Activated CD4-positive, CD25-positive, alpha-beta regulatory T cell treated with anti-CD3 and anti-CD28 coated beads, Interleukin-2, amount 50 U/mL, for 24 hours (primary cell): Measurements from ENCODE around the gene ST6GALNAC6.
"Not testable (repeated sequence)": the region's sequence is repeated elsewhere in the genome, so short reads cannot be mapped to it uniquely, and the experiment has no call there.

Experiments
- ATAC-seq, 2 donors: fragments of 150-1000 bp; cut with Tn5 transposase; one replicate each; pipeline ENCODE4 v1.10.0; 2021; ENCODE audit warnings: mild to moderate bottlenecking in 1 of 2, moderate library complexity in 1 of 2

Gene ST6GALNAC6

GRCh38 chr9:127853312-127854183, 45.9 kb downstream of the ST6GALNAC6 start:
- peak in 1 of 2 donors; percentile 37 for ATAC-seq

- ATAC-seq, result no peak
Observed at GRCh38 chr9:127852829-127853228, 46.6 kb downstream of the ST6GALNAC6 start.

- ATAC-seq, result no peak
Observed at GRCh38 chr9:127850286-127850830, 49.0 kb downstream of the ST6GALNAC6 start.

GRCh38 chr9:127848756-127849504, 50.5 kb downstream of the ST6GALNAC6 start:
- no peak for ATAC-seq

GRCh38 chr9:127847833-127848755, 51.3 kb downstream of the ST6GALNAC6 start:
- no peak for ATAC-seq

GRCh38 chr9:127847178-127847510, 52.3 kb downstream of the ST6GALNAC6 start:
- no peak for ATAC-seq

DNA sequence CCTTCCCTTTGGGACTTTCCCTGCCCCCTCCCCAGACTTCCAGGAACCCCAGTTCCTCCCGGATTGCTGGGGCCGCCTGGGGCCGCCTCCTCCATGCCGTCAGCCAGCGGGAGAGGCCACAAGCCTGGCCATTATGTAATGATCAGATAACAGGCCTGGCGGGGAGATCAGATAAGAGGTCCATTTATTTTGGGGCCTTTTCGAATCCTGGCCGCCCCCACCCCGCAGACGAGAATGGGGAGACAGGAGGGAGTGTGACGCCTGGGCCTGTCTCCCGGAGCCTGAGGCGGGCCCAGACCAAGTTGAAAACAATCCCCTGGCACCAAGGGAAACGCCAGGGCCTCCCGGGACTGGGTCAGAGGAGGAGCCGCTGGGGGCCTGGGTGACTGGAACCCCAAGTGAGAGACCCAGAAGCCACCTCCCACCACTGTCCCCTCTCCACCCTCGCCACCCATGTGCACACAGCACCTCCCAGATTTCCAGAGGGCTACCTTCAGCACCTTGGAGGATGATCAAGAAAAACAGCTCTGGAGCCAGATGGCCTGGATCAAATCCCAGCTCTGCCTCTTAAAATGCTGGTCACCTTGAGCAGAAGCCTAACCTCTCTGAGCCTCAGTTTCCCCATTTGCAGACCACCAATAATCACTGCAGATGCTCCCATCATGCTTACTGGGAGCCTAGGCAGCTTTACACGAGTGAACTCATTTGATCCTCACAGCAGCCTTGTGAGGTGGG, 52.8 kb downstream of the ST6GALNAC6 start:
- ATAC-seq, result no peak

DNA sequence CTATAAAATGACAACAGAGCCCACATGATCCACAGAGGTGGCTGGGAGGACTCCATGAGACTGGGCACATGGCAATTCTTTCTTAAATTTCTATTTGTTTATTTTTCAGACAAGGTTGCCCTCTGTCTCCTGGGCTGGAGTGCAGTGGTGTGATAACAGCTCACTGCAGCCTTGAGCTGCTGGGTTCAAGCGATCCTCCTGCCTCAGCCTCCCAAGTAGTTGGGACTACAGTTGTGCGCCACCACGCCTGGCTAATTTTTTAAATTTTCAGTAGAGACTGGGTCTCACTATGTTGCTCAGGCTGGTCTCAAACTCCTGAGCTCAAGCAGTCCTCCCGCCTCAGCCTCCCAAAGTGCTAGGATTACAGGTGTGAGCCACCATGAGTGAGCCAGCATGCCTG, 53.8 kb downstream of the ST6GALNAC6 start:
- ATAC-seq, result not testable (repeated sequence)

DNA sequence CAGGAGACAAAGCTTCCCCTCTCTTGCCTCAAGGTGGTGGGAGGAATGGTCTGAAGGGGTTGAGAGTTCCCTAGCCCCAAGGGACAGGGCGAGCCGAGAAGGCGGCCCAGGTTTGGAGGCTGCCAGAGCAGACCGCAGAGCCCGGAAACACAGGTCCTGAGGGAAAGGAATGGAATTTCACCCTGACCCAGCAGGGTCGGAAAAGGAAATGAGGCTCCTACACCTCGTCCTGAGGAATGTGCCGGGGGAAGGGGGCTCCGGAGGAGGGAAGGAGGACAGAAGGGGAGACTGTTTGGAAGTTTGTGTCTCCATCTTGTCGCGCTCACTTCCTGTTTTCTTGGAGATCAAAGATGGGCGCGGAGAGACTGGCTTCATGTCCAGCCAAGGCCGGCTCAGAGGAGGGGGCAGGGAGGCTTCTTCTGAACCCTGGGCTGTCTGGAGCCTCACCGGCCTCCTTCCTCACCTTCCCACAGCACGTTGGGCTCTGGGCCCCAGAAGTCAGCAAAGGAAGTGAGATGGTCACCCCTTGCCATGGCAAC, 54.5 kb downstream of the ST6GALNAC6 start:
- ATAC-seq, result no peak

DNA sequence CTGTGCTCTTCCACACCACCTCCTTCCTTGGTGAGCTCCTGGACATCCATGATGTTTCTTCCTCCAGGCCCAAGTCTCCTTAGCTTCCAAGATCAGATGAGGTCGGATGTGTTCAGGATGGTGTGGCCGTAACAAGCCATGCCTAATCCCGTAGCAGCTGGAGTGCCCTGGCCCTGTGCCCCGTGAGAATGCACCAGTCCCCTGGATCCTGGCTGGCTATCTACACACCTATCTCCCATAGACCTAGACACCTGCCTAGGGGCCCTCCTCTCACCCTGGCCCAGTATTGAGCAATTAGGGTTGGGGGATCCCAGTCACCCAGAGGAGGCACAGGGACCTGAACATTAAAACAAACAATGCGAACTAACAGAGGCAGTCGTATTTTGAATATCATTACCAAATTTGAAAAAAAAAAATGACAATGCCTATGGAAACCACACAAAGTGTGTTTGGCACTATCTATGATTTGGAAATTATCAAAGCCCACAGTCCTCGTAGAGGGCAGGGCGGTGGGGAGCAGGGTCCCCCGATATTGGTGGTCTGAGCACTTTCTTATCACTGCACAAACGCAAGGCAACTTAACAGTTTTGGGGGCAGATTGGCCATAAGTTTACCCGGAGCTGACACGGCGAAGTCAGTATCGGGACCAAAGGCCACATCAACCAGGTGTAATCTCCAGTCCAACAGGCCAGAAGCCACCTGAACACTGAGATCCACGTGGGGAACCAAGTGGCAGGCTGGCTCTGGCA, 58.1 kb downstream of the ST6GALNAC6 start:
- ATAC-seq, result no peak

DNA sequence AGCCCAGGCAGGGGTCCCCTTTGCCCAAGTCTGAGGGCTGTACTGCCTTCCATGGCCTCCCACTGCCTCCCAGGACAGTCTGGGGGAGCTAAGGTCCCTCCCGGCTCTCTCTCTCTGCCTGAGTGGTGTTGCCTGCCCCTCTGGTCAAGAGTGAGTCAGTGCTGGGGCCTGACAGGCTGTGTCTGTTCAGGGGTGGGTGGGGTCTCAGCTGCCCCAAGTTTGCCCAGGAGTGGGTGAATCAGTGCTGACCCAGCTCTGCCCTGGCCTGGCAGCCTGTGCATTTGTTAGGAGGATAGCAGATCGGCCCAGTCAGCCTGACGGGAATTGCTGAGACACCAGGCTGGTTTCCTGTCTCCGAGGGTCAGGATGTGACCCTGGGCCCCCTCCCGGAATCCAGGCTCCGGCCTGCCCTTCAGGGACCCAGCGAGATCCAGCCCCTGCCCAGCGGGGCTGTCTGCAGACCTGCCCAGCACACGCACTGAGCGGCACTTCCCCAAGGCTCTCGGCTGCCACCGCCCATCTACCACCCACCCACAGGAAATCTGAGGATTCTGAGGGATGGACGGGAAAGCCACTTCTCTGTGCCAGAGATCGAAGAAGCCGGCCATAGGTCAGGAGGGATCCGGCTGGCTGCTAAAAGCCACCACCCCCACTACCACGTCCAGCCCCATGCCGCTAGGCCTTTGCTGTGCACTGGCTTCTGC, 60.9 kb downstream of the ST6GALNAC6 start:
- no peak for ATAC-seq

DNA sequence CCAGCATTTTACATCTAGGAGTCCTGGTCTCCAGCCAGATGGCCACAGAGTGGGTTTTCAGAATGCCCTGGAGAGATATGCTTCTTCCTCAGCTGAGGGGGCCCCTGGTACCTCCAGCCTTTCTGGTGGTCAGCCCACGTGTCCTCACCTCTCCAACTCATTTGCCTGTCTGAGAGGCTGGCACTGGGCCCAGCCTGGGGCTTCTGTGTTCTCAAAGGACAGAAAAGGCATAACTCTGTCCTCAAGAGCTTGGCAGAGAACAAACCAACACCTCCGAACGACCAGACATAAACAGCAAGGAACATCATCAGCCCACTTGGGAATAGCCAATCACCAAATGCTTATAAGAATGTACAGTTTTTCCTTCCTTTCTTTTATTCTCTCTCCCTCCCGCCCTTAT, 62.1 kb downstream of the ST6GALNAC6 start:
- ATAC-seq, result no peak

DNA sequence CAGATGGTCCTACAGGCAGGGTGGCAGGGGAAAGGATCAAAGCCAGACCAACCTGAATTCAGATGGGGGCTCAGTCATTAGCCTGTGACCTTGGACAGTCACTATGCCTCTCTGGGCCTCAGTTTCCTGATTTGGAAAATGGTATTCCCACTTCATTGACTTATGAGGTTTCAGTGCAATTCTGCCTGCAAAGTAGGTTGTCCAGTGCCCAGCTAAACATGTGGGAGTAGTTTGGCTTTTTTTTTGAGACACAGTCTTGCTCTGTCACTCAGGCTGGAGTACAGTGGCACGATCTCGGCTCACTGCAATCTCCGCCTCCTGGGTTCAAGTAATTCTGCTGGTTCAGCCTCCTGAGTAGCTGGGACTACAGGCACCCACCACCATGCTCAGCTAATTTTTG, 62.8 kb downstream of the ST6GALNAC6 start:
- ATAC-seq, result not testable (repeated sequence)

- ATAC-seq, result peak in 1 of 2 donors; percentile 45
Observed at GRCh38 chr9:127835991-127836516, 63.3 kb downstream of the ST6GALNAC6 start.
